Parathyroid adenoma (tissue), 2 donors: ENCODE data around the gene CASTOR1.

Source experiments
- H2AFZ ChIP-seq: fragments of 300-600 bp; sonication (generic); one replicate; pipeline ENCODE4 v1.7.0; 2017; ENCODE audit warnings: antibody characterized with exemption, mild to moderate bottlenecking
- H3K27ac ChIP-seq: fragments of 300-600 bp; sonication (generic); one replicate; pipeline ENCODE4 v1.7.0; 2017
- H3K27me3 ChIP-seq: fragments of 300-600 bp; sonication (generic); one replicate; pipeline ENCODE4 v1.7.0; 2017; ENCODE audit warnings: low read length; ENCODE audit not compliant: control insufficient read depth, insufficient read depth
- H3K36me3 ChIP-seq: fragments of 300-600 bp; sonication (generic); one replicate; pipeline ENCODE4 v1.7.0; 2017; ENCODE audit warnings: low read length; ENCODE audit not compliant: control insufficient read depth, insufficient read depth
- H3K4me1 ChIP-seq: fragments of 300-600 bp; sonication (generic); one replicate; pipeline ENCODE4 v1.7.0; 2017; ENCODE audit warnings: control low read depth
- H3K4me2 ChIP-seq: fragments of 300-600 bp; sonication (generic); one replicate; pipeline ENCODE4 v1.7.0; 2017; ENCODE audit warnings: low read length
- H3K4me3 ChIP-seq: fragments of 300-600 bp; sonication (generic); one replicate; pipeline ENCODE4 v1.7.0; 2017; ENCODE audit warnings: low read depth, low read length
- H3K79me2 ChIP-seq: fragments of 300-600 bp; sonication (generic); one replicate; pipeline ENCODE4 v1.7.0; 2017; ENCODE audit warnings: control low read depth
- H3K9ac ChIP-seq: fragments of 300-600 bp; sonication (generic); one replicate; pipeline ENCODE4 v1.7.0; 2017; ENCODE audit warnings: mild to moderate bottlenecking
- H3K9me3 ChIP-seq: fragments of 300-600 bp; sonication (generic); one replicate; pipeline ENCODE4 v1.7.0; 2017; ENCODE audit warnings: low read length; ENCODE audit not compliant: control insufficient read depth
- CTCF ChIP-seq: fragments of 300-600 bp; sonication (generic); IDR thresholded peaks from one replicate; pipeline ENCODE4 v1.7.0; 2017; ENCODE audit warnings: antibody characterized with exemption, mild to moderate bottlenecking
- donor health status: primary hyperparathyroidism.

The CASTOR1 gene

GRCh38 chr22:30265823-30266444 lies 23.4 kb downstream of the CASTOR1 start:
- H3K4me1 ChIP-seq: peaks cover 3% of the 10 kb centered on the region
- no peak overlapping the region for H3K9ac ChIP-seq
- H3K4me3 ChIP-seq: no peak overlapping the region
- H3K36me3 ChIP-seq: no peaks in the 10 kb centered on the region
- H2AFZ ChIP-seq: no peak overlapping the region
- no peaks in the 10 kb centered on the region for H3K9me3 ChIP-seq
- no peak overlapping the region for H3K4me2 ChIP-seq
- no peak overlapping the region for H3K27ac ChIP-seq
- no peaks in the 10 kb centered on the region for H3K27me3 ChIP-seq
- no peaks in the 10 kb centered on the region for H3K79me2 ChIP-seq
- TF ChIP-seq CTCF: no peak

GRCh38 chr22:30265131-30265720 lies 24.1 kb downstream of the CASTOR1 start:
- Histone ChIP-seq H3K27ac (no peak overlapping the region), H2AFZ (no peak overlapping the region), H3K9me3 (no peaks in the 10 kb centered on the region), H3K4me3 (no peak overlapping the region), H3K9ac (no peak overlapping the region), H3K36me3 (no peaks in the 10 kb centered on the region), H3K27me3 (no peaks in the 10 kb centered on the region), H3K4me2 (no peak overlapping the region), H3K79me2 (no peaks in the 10 kb centered on the region), H3K4me1 (no peaks in the 10 kb centered on the region)
- TF ChIP-seq CTCF: no peak

- H2AFZ ChIP-seq: no peak overlapping the region
- no peaks in the 10 kb centered on the region for H3K79me2 ChIP-seq
- no peaks in the 10 kb centered on the region for H3K4me1 ChIP-seq
- no peak overlapping the region for H3K27ac ChIP-seq
- no peak for TF ChIP-seq CTCF
- H3K36me3 ChIP-seq: no peaks in the 10 kb centered on the region
- no peaks in the 10 kb centered on the region for H3K27me3 ChIP-seq
- H3K4me3 ChIP-seq: no peak overlapping the region
- H3K4me2 ChIP-seq: no peak overlapping the region
- H3K9me3 ChIP-seq: no peaks in the 10 kb centered on the region
- H3K9ac ChIP-seq: no peak overlapping the region
Measured at GRCh38 chr22:30263883-30264282, 25.4 kb downstream of the CASTOR1 start.

GRCh38 chr22:30262917-30263741 lies 26.2 kb downstream of the CASTOR1 start:
- H3K27ac ChIP-seq: no peak overlapping the region
- TF ChIP-seq CTCF: peak; percentile 91

More at GRCh38 chr22:30262917-30263741, 26.2 kb downstream of the CASTOR1 start:
- Histone ChIP-seq H3K9me3 (no peaks in the 10 kb centered on the region), H3K79me2 (no peaks in the 10 kb centered on the region), H3K4me3 (peak overlapping the region; percentile 33), H3K9ac (no peak overlapping the region), H3K36me3 (no peaks in the 10 kb centered on the region), H3K27me3 (no peaks in the 10 kb centered on the region), H3K4me2 (peak overlapping the region; percentile 66), H2AFZ (peak overlapping the region; percentile 61), H3K4me1 (no peaks in the 10 kb centered on the region)
